Measurements from ENCODE around the gene ZACN.

The ZACN gene

GRCh38 chr17:76083536-76084182 is 4.7 kb downstream of the ZACN start:
- no peak for TF ChIP-seq CTCF (IDR thresholded peaks at IDR 0.05; ENCODE audit: borderline replicate concordance, control extremely low read depth, extremely low read depth, insufficient read depth, missing control alignments)
- DNase-seq (ENCODE audit: low spot score), result peak; percentile 18
- in situ Hi-C loops (cut with MboI; ENCODE audit: low sequenced_read_pairs, unreplicated experiment), result no loop called here

GRCh38 chr17:76085066-76085730 is 6.2 kb downstream of the ZACN start:
- no peak for DNase-seq (ENCODE audit: low spot score)
- TF ChIP-seq CTCF (IDR thresholded peaks at IDR 0.05; ENCODE audit: borderline replicate concordance, control extremely low read depth, extremely low read depth, insufficient read depth, missing control alignments), result no peak
- in situ Hi-C loops (cut with MboI; ENCODE audit: low sequenced_read_pairs, unreplicated experiment), result no loop called here

- in situ Hi-C loops (cut with MboI; ENCODE audit: low sequenced_read_pairs, unreplicated experiment), result no loop called here
- DNase-seq (ENCODE audit: low spot score), result peak; percentile 17
- TF ChIP-seq CTCF (IDR thresholded peaks at IDR 0.05; ENCODE audit: borderline replicate concordance, control extremely low read depth, extremely low read depth, insufficient read depth, missing control alignments), result no peak
Measured at GRCh38 chr17:76085731-76086366, 6.9 kb downstream of the ZACN start.

GRCh38 chr17:76086384-76086783 is 7.4 kb downstream of the ZACN start:
- TF ChIP-seq CTCF (IDR thresholded peaks at IDR 0.05; ENCODE audit: borderline replicate concordance, control extremely low read depth, extremely low read depth, insufficient read depth, missing control alignments), result no peak
- in situ Hi-C loops (cut with MboI; ENCODE audit: low sequenced_read_pairs, unreplicated experiment), result no loop called here

GRCh38 chr17:76087531-76087930 is 8.5 kb downstream of the ZACN start:
- no peak for DNase-seq (ENCODE audit: low spot score)
- TF ChIP-seq CTCF (IDR thresholded peaks at IDR 0.05; ENCODE audit: borderline replicate concordance, control extremely low read depth, extremely low read depth, insufficient read depth, missing control alignments), result no peak
- in situ Hi-C loops (cut with MboI; ENCODE audit: low sequenced_read_pairs, unreplicated experiment), result no loop called here

More at GRCh38 chr17:76086384-76086783, 7.4 kb downstream of the ZACN start:
- peak; percentile 18 for DNase-seq (ENCODE audit: low spot score)

- peak; percentile 29 for DNase-seq (ENCODE audit: low spot score)
- in situ Hi-C loops (cut with MboI; ENCODE audit: low sequenced_read_pairs, unreplicated experiment), result no loop called here
- no peak for TF ChIP-seq CTCF (IDR thresholded peaks at IDR 0.05; ENCODE audit: borderline replicate concordance, control extremely low read depth, extremely low read depth, insufficient read depth, missing control alignments)
Measured at GRCh38 chr17:76088041-76088867, 9.3 kb downstream of the ZACN start.
